Measurements from ENCODE around the gene DCUN1D1. TPM values are rescaled to one million over a fixed set of nuclear protein-coding genes. Genes with fewer than 3 reads are reported as not detected.
"Not testable (repeated sequence)": the region's sequence is repeated elsewhere in the genome, so short reads cannot be mapped to it uniquely, and the experiment has no call there.

The DCUN1D1 gene
- total RNA-seq, 2 experiments from 2014 or later, result 40.0 to 52.9 TPM

- intact Hi-C loops (cut with DNase I, micrococcal nuclease), result no loop called here
- peaks cover 5% of the 10 kb centered on the region for H3K9me3 Mint-ChIP-seq (ENCODE audit: low read depth)
- no peak overlapping the region for H3K27ac Mint-ChIP-seq
- CTCF ChIA-PET, result no interaction called here
- POLR2A ChIA-PET, result no interaction called here
- ATAC-seq, result no peak
- H3K4me1 Mint-ChIP-seq, result no peaks in the 10 kb centered on the region
- H3K4me3 Mint-ChIP-seq, result no peak overlapping the region
- DNase-seq, result no peak
- H3K36me3 Mint-ChIP-seq (ENCODE audit: low read depth), result peaks cover 2% of the 10 kb centered on the region
- no peaks in the 10 kb centered on the region for H3K27me3 Mint-ChIP-seq
Measured at GRCh38 chr3:182999767-183000166, 19.4 kb upstream of the DCUN1D1 start.

- H3K27me3 Mint-ChIP-seq; POLR2A ChIA-PET; ATAC-seq; H3K27ac Mint-ChIP-seq; H3K4me1 Mint-ChIP-seq; H3K36me3 Mint-ChIP-seq (ENCODE audit: low read depth); intact Hi-C loops (cut with DNase I, micrococcal nuclease); H3K4me3 Mint-ChIP-seq; H3K9me3 Mint-ChIP-seq (ENCODE audit: low read depth); DNase-seq: not testable (repeated sequence)
- CTCF ChIA-PET, result interaction anchor here (0.6 kb wide), 1 partner anchor 1860 kb away, joined by 3 read pairs; no protein-coding TSS in a partner anchor
Measured at GRCh38 chr3:182993486-182994201, 13.3 kb upstream of the DCUN1D1 start.

- Mint-ChIP-seq H3K36me3 (ENCODE audit: low read depth) (no peaks in the 10 kb centered on the region), H3K9me3 (ENCODE audit: low read depth) (peaks cover 4% of the 10 kb centered on the region), H3K27me3 (no peaks in the 10 kb centered on the region), H3K4me1 (no peaks in the 10 kb centered on the region), H3K4me3 (no peak overlapping the region), H3K27ac (no peak overlapping the region)
- POLR2A ChIA-PET, result interaction anchor here (0.7 kb wide), 1 partner anchor 134 kb away, joined by 4 read pairs; no protein-coding TSS in a partner anchor
- ATAC-seq (no peak), DNase-seq (no peak)
- CTCF ChIA-PET, result interaction anchor here (0.9 kb wide), 2 partner anchors 9 kb away, joined by 3 read pairs; no protein-coding TSS in a partner anchor
- intact Hi-C loops (cut with DNase I, micrococcal nuclease), result loop anchor here in 1 of 2 experiments (10.0 kb wide), 1 partner anchor 295 kb away; no protein-coding TSS in a partner anchor
Measured at GRCh38 chr3:182989566-182989965, 9.2 kb upstream of the DCUN1D1 start.

GRCh38 chr3:182986021-182986420 lies 5.7 kb upstream of the DCUN1D1 start:
- intact Hi-C loops (cut with DNase I, micrococcal nuclease), result loop anchor here in 1 of 2 experiments (10.0 kb wide), 1 partner anchor 299 kb away; no protein-coding TSS in a partner anchor
- ChIA-PET POLR2A (no interaction called here), CTCF (no interaction called here)
- Mint-ChIP-seq H3K36me3 (ENCODE audit: low read depth) (no peaks in the 10 kb centered on the region), H3K4me3 (no peak overlapping the region), H3K9me3 (ENCODE audit: low read depth) (no peaks in the 10 kb centered on the region), H3K4me1 (no peaks in the 10 kb centered on the region), H3K27ac (no peak overlapping the region), H3K27me3 (no peaks in the 10 kb centered on the region)
- ATAC-seq (no peak), DNase-seq (no peak)

- DNase-seq (no peak), ATAC-seq (no peak)
- intact Hi-C loops (cut with DNase I, micrococcal nuclease), result loop anchor here in 1 of 2 experiments (10.0 kb wide), 1 partner anchor 301 kb away; no protein-coding TSS in a partner anchor
- Mint-ChIP-seq H3K36me3 (ENCODE audit: low read depth) (no peaks in the 10 kb centered on the region), H3K27ac (no peak overlapping the region), H3K4me1 (peaks cover 5% of the 10 kb centered on the region), H3K4me3 (no peak overlapping the region), H3K9me3 (ENCODE audit: low read depth) (no peaks in the 10 kb centered on the region), H3K27me3 (no peaks in the 10 kb centered on the region)
- POLR2A ChIA-PET, result no interaction called here
- CTCF ChIA-PET, result no interaction called here
Measured at GRCh38 chr3:182983876-182984275, 3.5 kb upstream of the DCUN1D1 start.

GRCh38 chr3:182981038-182981380 lies 671 bp upstream of the DCUN1D1 start:
- Mint-ChIP-seq H3K27me3 (no peaks in the 10 kb centered on the region), H3K36me3 (ENCODE audit: low read depth) (no peaks in the 10 kb centered on the region), H3K27ac (peak overlapping the region; percentile 55), H3K9me3 (ENCODE audit: low read depth) (no peaks in the 10 kb centered on the region), H3K4me3 (peak overlapping the region; percentile 95), H3K4me1 (peaks cover 24% of the 10 kb centered on the region)
- DNase-seq, result no peak
- POLR2A ChIA-PET, result no interaction called here
- intact Hi-C loops (cut with DNase I, micrococcal nuclease), result loop anchor here in 1 of 2 experiments (10.0 kb wide), 1 partner anchor 304 kb away; no protein-coding TSS in a partner anchor
- ATAC-seq, result no peak
- CTCF ChIA-PET, result interaction anchor here (0.6 to 1.3 kb wide), 4 partner anchors 8 to 76 kb away, joined by 3 to 4 read pairs (median 3); no protein-coding TSS in a partner anchor

- ATAC-seq, result peak; percentile 9
- Mint-ChIP-seq H3K9me3 (ENCODE audit: low read depth) (no peaks in the 10 kb centered on the region), H3K4me3 (peak overlapping the region; percentile 95), H3K4me1 (peaks cover 29% of the 10 kb centered on the region), H3K27me3 (no peaks in the 10 kb centered on the region), H3K27ac (peak overlapping the region; percentile 92), H3K36me3 (ENCODE audit: low read depth) (no peaks in the 10 kb centered on the region)
- intact Hi-C loops (cut with DNase I, micrococcal nuclease), result loop anchor here (1.0 to 10.0 kb wide), 4 partner anchors 71 to 305 kb away; partner anchors contain the start of gene MCCC1 (in 2 of the 2)
- CTCF ChIA-PET, result interaction anchor here (0.6 kb wide), 1 partner anchor 1317 kb away, joined by 3 read pairs; no protein-coding TSS in a partner anchor
- peak; percentile 48 for DNase-seq
- POLR2A ChIA-PET, result interaction anchor here (1.0 kb wide), 1 partner anchor 119 kb away, joined by 4 read pairs; the partner anchor contains the start of gene MCCC1
Measured at GRCh38 chr3:182979674-182980191, 605 bp downstream of the DCUN1D1 start.

GRCh38 chr3:182979103-182979673 lies 1.1 kb downstream of the DCUN1D1 start:
- Mint-ChIP-seq H3K9me3 (ENCODE audit: low read depth) (no peaks in the 10 kb centered on the region), H3K36me3 (ENCODE audit: low read depth) (no peaks in the 10 kb centered on the region), H3K4me1 (peaks cover 29% of the 10 kb centered on the region), H3K27ac (peak overlapping the region; percentile 92), H3K27me3 (no peaks in the 10 kb centered on the region), H3K4me3 (peak overlapping the region; percentile 95)
- ChIA-PET CTCF (interaction anchor here (0.6 kb wide), 1 partner anchor 1317 kb away, joined by 3 read pairs; no protein-coding TSS in a partner anchor), POLR2A (interaction anchor here (0.9 to 1.0 kb wide), 2 partner anchors 17 to 120 kb away, joined by 3 to 4 read pairs; partner anchors contain the start of gene MCCC1)
- intact Hi-C loops (cut with DNase I, micrococcal nuclease), result loop anchor here (1.0 to 2.0 kb wide), 2 partner anchors 70 to 120 kb away; partner anchors contain the start of gene MCCC1 (in 1 of the 2)
- no peak for DNase-seq
- ATAC-seq, result peak; percentile 13

- ChIA-PET CTCF (no interaction called here), POLR2A (interaction anchor here (0.9 kb wide), 1 partner anchor 16 kb away, joined by 3 read pairs; no protein-coding TSS in a partner anchor)
- intact Hi-C loops (cut with DNase I, micrococcal nuclease), result loop anchor here in 1 of 2 experiments (2.0 kb wide), 1 partner anchor 70 kb away; no protein-coding TSS in a partner anchor
- no peak for ATAC-seq
- H3K4me3 Mint-ChIP-seq, result no peak overlapping the region
- no peaks in the 10 kb centered on the region for H3K9me3 Mint-ChIP-seq (ENCODE audit: low read depth)
- DNase-seq, result no peak
- peaks cover 29% of the 10 kb centered on the region for H3K4me1 Mint-ChIP-seq
- no peaks in the 10 kb centered on the region for H3K27me3 Mint-ChIP-seq
- no peak overlapping the region for H3K27ac Mint-ChIP-seq
- no peaks in the 10 kb centered on the region for H3K36me3 Mint-ChIP-seq (ENCODE audit: low read depth)
Measured at GRCh38 chr3:182978387-182978786, 2.0 kb downstream of the DCUN1D1 start.

GRCh38 chr3:182973047-182973446 lies 7.3 kb downstream of the DCUN1D1 start:
- Mint-ChIP-seq H3K27me3 (no peaks in the 10 kb centered on the region), H3K27ac (no peak overlapping the region), H3K9me3 (ENCODE audit: low read depth) (no peaks in the 10 kb centered on the region), H3K4me3 (no peak overlapping the region), H3K4me1 (peaks cover 55% of the 10 kb centered on the region), H3K36me3 (ENCODE audit: low read depth) (no peaks in the 10 kb centered on the region)
- ChIA-PET CTCF (no interaction called here), POLR2A (no interaction called here)
- ATAC-seq (no peak), DNase-seq (no peak)
- intact Hi-C loops (cut with DNase I, micrococcal nuclease), result no loop called here

- no peak for DNase-seq
- intact Hi-C loops (cut with DNase I, micrococcal nuclease), result no loop called here
- no peak for ATAC-seq
- Mint-ChIP-seq H3K27me3 (no peaks in the 10 kb centered on the region), H3K9me3 (ENCODE audit: low read depth) (no peaks in the 10 kb centered on the region), H3K4me3 (no peak overlapping the region), H3K27ac (no peak overlapping the region), H3K36me3 (ENCODE audit: low read depth) (no peaks in the 10 kb centered on the region), H3K4me1 (peaks cover 58% of the 10 kb centered on the region)
- ChIA-PET CTCF (interaction anchor here (0.9 kb wide), 1 partner anchor 84 kb away, joined by 3 read pairs; no protein-coding TSS in a partner anchor), POLR2A (no interaction called here)
Measured at GRCh38 chr3:182972387-182972786, 8.0 kb downstream of the DCUN1D1 start.
